SU-DHL-6 (cell line): ENCODE data around the gene SPATA32.
A peak's percentile ranks its signal among the peaks of the same experiment; 100 is the strongest.

Experiments
- H2AFZ ChIP-seq: fragments of 200-600 bp; sonication (generic); 2 replicates; pipeline ENCODE4 v1.6.1; 2014; ENCODE audit warnings: low read depth, mild to moderate bottlenecking, moderate library complexity, mixed read lengths, antibody characterized with exemption, low read length; ENCODE audit not compliant: severe bottlenecking
- H3F3A ChIP-seq: fragments of 200-600 bp; shearing (Covaris generic); 2 replicates; pipeline ENCODE4 v1.6.0; 2016; ENCODE audit warnings: antibody characterized with exemption, mild to moderate bottlenecking; ENCODE audit not compliant: insufficient read depth
- H3K27ac ChIP-seq: fragments of 200-600 bp; sonication (generic); 2 replicates; pipeline ENCODE4 v1.5.1; 2016; ENCODE audit warnings: low read depth, mild to moderate bottlenecking, low read length, moderate library complexity, mixed read lengths
- H3K27me3 ChIP-seq: fragments of 200-600 bp; sonication (generic), shearing (Covaris generic); 2 replicates; pipeline ENCODE4 v1.6.0; 2014; ENCODE audit warnings: mild to moderate bottlenecking, low read length
- H3K36me3 ChIP-seq: fragments of 200-600 bp; sonication (generic); 2 replicates; pipeline ENCODE4 v1.6.1; 2014; ENCODE audit warnings: mild to moderate bottlenecking, low read length, mixed read lengths
- H3K4me2 ChIP-seq: fragments of 300-600, 200-600 bp; shearing (Covaris generic), sonication (generic); 2 replicates; pipeline ENCODE4 v1.6.0; 2014; ENCODE audit warnings: low read length, low read depth, mild to moderate bottlenecking; ENCODE audit not compliant: poor library complexity, severe bottlenecking
- H3K4me3 ChIP-seq: fragments of 200-600 bp; sonication (generic); 2 replicates; pipeline ENCODE4 v1.5.1; 2014; ENCODE audit warnings: antibody characterized with exemption, low read length, mild to moderate bottlenecking, mixed read lengths; ENCODE audit not compliant: insufficient read depth, poor library complexity, severe bottlenecking
- H3K79me2 ChIP-seq: fragments of 200-600 bp; sonication (generic); 2 replicates; pipeline ENCODE4 v1.6.1; 2014; ENCODE audit warnings: mild to moderate bottlenecking, low read length, moderate library complexity; ENCODE audit not compliant: insufficient read depth
- H3K9ac ChIP-seq: fragments of 200-600 bp; sonication (generic); 2 replicates; pipeline ENCODE4 v1.7.0; 2014; ENCODE audit warnings: mild to moderate bottlenecking, low read length
- H3K9me2 ChIP-seq: fragments of 200-600 bp; sonication (generic); replicated peaks from 2 replicates; pipeline ENCODE4 v1.6.1; 2014; ENCODE audit warnings: low read length; ENCODE audit not compliant: insufficient read depth
- H3K9me3 ChIP-seq: fragments of 200-600 bp; sonication (generic); 2 replicates; pipeline ENCODE4 v1.6.1; 2014; ENCODE audit warnings: low read length, mixed read lengths; ENCODE audit not compliant: insufficient read depth
- H4K20me1 ChIP-seq: fragments of 200-600 bp; sonication (generic); 2 replicates; pipeline ENCODE4 v1.6.1; 2014; ENCODE audit warnings: low read depth, mild to moderate bottlenecking, antibody characterized with exemption, low read length, moderate library complexity, mixed read lengths
- EZH2phosphoT487 ChIP-seq: fragments of 200-600 bp; sonication (generic), shearing (Covaris generic); conservative IDR thresholded peaks from 2 replicates; pipeline ENCODE4 v1.6.1; 2018; ENCODE audit warnings: mild to moderate bottlenecking, antibody characterized with exemption, low read length, moderate library complexity, mixed read lengths
- TF ChIP-seq, protein P1 (sequence below): fragments of 200-600 bp; sonication (generic); IDR thresholded peaks from one replicate; pipeline ENCODE4 v1.5.1; 2017; ENCODE audit warnings: antibody characterized with exemption, mild to moderate bottlenecking, low read length, moderate library complexity; ENCODE audit not compliant: insufficient read depth, poor library complexity, severe bottlenecking

SPATA32 gene

DNA sequence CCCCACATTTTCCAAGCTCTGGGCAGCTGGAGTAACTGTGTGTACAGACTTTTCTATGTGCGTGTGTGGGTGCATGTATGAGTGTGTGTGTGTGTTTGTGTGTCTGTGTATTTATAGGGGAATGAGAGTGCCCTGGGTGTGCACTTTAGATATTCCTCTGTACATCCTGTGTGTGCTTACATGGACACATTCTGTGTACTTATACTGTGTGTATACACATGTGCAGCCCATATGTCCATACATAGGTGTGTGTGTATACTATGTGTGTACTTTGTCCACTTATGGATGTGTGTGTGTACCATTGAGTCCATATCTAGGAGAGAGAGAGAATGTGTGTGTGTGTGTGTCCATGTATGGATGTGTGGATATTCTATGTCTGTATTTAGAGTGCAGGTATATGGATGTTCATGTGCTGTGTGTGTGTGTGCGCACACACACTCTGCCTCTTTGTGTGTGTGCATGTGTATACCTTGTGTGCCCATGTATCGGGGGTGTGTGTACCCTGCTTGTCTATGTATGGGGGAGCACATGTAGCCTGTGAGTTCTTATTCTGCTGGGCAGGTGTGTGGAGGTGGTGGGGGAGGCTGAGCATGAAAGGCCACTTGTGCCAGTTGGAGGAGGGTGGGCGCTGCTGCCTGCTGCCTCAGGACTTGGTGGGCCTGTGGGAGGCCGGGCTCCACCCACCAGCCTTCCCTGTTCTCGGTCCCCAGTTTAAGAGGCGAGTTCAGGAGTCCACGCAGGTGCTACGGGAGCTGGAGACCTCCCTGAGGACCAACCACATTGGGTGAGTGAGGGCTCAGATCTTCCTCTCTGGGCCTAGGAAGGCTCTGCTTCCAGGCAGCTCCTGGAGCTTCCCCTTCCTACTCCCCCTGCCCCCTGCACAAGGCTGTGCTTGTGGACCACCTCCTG is 29.1 kb downstream of the SPATA32 start:
- no peak overlapping the region for H3K4me2 ChIP-seq
- no peaks in the 10 kb centered on the region for H3K9me3 ChIP-seq
- H3K9me2 ChIP-seq, result no peaks in the 10 kb centered on the region
- peaks cover 29% of the 10 kb centered on the region for H3F3A ChIP-seq
- H3K9ac ChIP-seq, result no peak overlapping the region
- TF ChIP-seq EZH2phosphoT487, result no peak
- TF ChIP-seq, protein P1, sequence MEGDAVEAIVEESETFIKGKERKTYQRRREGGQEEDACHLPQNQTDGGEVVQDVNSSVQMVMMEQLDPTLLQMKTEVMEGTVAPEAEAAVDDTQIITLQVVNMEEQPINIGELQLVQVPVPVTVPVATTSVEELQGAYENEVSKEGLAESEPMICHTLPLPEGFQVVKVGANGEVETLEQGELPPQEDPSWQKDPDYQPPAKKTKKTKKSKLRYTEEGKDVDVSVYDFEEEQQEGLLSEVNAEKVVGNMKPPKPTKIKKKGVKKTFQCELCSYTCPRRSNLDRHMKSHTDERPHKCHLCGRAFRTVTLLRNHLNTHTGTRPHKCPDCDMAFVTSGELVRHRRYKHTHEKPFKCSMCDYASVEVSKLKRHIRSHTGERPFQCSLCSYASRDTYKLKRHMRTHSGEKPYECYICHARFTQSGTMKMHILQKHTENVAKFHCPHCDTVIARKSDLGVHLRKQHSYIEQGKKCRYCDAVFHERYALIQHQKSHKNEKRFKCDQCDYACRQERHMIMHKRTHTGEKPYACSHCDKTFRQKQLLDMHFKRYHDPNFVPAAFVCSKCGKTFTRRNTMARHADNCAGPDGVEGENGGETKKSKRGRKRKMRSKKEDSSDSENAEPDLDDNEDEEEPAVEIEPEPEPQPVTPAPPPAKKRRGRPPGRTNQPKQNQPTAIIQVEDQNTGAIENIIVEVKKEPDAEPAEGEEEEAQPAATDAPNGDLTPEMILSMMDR, result no peak
- peaks cover 34% of the 10 kb centered on the region for H3K79me2 ChIP-seq
- no peaks in the 10 kb centered on the region for H4K20me1 ChIP-seq
- H3K27ac ChIP-seq, result 0 out of 2 replicates have a peak overlapping the region, but pooled peaks have one; percentile 3
- no peak overlapping the region for H2AFZ ChIP-seq
- no peak overlapping the region for H3K4me3 ChIP-seq
- no peaks in the 10 kb centered on the region for H3K27me3 ChIP-seq
- 0 out of 2 replicates have a peak, but pooled peaks cover 4% of the 10 kb centered on the region for H3K36me3 ChIP-seq

DNA sequence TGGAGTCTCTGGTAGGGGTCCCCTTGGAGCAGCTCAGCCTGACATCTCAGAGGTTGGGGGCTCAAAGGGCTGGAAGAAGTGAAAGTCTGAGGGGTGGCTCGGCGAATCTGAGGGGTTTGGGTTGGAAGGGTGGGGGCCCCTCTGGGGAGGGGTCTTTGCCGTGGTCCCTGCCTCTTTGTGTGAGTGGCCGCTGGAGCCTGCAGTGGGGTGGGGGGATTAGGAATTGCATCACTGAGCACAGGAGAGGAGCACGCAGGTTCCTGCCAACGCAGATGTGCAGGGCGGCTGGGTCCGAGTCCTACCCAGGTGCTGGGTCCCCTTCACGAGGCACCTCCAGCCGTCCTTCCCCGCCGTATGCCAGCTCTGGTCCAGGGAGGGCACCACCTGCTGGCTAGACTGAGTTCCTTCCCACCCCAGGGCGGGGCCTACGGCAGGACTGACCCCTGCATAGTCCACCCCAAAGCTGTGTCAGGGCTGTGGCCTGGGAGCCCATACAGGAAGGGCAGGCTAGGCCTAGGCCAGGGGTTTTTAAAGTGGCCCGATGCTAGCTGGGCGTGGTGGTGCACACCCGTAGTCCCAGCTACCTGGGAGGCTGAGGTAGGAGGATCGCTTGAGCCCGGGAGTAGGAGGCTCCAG is 30.3 kb downstream of the SPATA32 start:
- Histone ChIP-seq H3K4me3 (no peak overlapping the region), H4K20me1 (no peaks in the 10 kb centered on the region), H2AFZ (no peak overlapping the region), H3K27ac (peak overlapping the region; percentile 99), H3K9me2 (no peaks in the 10 kb centered on the region), H3K9ac (peak overlapping the region; percentile 98), H3K9me3 (no peaks in the 10 kb centered on the region), H3K27me3 (no peaks in the 10 kb centered on the region), H3F3A (peaks cover 41% of the 10 kb centered on the region), H3K79me2 (peaks cover 38% of the 10 kb centered on the region), H3K36me3 (no peaks in the 10 kb centered on the region), H3K4me2 (peak overlapping the region; percentile 92)
- TF ChIP-seq, protein P1, result peak; percentile 72
- TF ChIP-seq EZH2phosphoT487, result no peak

DNA sequence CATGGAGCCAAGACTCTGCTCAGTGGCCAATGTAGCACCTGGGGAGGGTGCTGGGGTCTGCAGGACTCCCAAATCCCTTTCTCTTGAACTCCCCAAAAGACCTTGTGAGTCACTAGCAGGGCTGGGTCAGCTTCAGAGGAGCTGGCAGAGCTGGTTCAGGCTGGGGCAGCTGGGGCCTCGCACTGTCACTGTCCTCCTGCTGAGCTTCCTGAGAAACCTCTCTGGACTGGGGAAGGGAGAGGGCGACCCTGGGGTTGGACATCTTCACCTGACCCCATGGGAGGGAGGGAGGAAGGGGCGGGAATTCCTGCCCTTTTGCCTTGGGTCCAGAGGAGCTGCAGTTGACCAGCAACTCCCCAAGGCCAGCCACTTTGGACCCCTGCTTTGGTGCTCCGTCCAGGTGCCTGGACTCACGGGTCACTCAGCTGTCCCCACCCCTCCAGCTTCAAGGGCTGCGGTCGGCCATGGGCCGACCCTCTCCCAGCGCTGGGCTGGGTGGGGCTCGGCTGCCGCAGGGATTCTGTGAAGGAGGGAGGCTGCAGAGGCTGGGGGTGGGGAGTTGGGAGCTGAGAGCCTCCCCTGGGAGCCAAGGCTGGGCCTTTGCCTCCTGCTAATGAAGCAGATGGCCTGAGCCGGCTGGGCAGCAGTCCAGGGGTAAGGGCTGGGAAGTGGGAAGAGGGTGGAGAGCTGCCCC is 31.0 kb downstream of the SPATA32 start:
- Histone ChIP-seq H2AFZ (no peak overlapping the region), H3K9me3 (no peaks in the 10 kb centered on the region), H3K4me3 (no peak overlapping the region), H3F3A (peaks cover 45% of the 10 kb centered on the region), H3K27ac (peak overlapping the region; percentile 99), H3K9ac (peak overlapping the region; percentile 98), H3K36me3 (no peaks in the 10 kb centered on the region), H4K20me1 (no peaks in the 10 kb centered on the region), H3K79me2 (peaks cover 42% of the 10 kb centered on the region), H3K9me2 (no peaks in the 10 kb centered on the region), H3K4me2 (peak overlapping the region; percentile 92), H3K27me3 (no peaks in the 10 kb centered on the region)
- TF ChIP-seq, protein P1, result no peak
- TF ChIP-seq EZH2phosphoT487, result no peak
